HG03439 (cell line): ENCODE measurements around the gene FRMD4A.

Experiments used
- ATAC-seq: cut with Tn5 transposase; IDR thresholded peaks from one replicate; pipeline ENCODE4 v1.9.1; 2021; ENCODE audit warnings: mild to moderate bottlenecking, moderate library complexity; ENCODE audit not compliant: unreplicated experiment

FRMD4A gene

DNA sequence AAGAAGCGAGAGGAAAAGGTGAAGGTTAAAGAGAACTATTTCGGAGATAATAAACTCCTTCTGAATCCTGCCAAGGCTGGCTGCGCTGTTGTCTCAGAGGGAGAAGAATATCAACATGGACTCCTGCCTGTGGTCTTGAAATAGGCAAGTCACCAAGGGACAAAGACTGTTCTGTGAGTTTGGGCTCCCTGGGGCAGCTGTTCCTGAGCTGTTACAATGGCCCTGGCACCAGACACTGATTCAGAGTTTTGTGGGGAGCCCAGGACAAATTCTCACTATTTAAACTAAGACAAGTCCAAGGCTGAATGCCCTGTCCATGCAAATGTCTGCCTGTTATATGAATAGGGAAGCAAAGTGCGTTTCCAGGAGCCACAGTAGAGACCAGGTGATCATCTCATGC, 662.6 kb downstream of the FRMD4A start:
- ATAC-seq, result no peak

DNA sequence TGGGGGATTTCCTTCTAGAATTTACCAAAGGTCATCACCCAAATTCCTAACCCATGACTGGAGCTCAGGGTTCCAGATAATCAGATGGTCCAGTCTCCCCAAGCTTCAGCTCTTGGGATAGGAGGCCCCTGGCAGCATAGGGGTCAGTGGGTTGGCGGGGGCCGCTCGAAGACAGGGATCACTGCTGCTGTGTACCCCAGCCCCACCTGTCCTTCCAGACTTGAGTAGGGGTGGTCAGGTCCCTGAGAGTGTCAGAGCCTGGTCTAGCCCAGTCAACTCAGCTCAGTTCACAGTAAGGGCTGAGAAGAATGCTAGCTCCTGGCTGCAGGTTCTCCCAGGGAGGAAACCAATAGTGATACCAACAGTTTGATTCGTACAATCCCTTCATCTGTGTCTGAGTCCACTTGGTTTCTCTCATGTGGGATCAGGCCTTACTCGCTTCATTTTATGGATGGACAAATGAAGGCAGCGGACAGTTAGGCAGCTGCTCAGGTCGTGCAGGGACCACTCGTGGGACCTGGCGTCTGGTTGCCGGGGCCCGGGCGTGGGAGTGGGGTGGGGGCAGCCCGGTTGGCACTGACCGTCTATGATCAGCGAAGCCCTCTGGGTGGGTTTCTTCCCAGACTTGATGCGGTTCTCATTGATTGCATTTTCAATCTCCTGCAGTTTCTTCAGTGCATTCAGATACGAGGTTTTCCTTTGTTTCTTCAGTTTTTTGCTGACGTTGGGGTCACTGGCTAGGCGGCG, 665.0 kb downstream of the FRMD4A start:
- ATAC-seq, result no peak

DNA sequence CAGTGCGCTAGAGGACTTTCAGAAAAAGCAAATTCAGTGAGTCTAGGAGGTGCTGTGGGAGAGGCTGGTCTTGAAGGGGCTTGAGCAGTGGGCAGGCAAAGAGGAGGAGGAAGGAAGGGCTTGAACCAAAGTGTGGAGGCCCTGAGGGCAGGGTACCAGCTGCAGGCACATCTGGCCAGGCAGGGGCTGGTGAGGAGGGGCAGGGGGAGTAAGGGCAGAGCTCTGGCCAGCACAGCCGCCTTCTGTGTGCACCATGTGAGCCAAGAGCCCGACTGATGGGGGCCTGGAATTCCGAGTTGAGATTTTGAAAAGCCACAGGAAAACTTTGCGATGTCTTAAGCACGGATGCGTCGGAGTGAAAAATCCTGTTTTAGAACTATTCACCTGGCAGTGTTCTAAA, 669.5 kb downstream of the FRMD4A start:
- ATAC-seq, result no peak

DNA sequence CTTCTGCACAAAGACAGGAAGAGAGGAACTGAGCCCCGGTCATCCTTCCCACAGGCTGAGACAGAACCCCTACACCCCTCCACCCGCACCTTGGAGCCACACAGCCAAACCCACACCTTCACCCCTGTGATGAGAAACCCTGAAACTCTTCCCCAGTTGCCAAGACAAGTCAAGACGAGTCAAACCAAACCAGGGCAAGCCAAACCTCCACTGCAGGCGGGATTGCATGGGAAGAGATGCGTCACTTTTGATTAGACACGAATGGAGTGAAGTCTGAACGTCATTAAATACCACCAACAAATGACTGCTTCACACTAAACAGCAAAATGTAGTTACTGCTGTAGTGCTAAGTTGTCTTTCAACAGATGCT, 670.2 kb downstream of the FRMD4A start:
- ATAC-seq, result no peak

DNA sequence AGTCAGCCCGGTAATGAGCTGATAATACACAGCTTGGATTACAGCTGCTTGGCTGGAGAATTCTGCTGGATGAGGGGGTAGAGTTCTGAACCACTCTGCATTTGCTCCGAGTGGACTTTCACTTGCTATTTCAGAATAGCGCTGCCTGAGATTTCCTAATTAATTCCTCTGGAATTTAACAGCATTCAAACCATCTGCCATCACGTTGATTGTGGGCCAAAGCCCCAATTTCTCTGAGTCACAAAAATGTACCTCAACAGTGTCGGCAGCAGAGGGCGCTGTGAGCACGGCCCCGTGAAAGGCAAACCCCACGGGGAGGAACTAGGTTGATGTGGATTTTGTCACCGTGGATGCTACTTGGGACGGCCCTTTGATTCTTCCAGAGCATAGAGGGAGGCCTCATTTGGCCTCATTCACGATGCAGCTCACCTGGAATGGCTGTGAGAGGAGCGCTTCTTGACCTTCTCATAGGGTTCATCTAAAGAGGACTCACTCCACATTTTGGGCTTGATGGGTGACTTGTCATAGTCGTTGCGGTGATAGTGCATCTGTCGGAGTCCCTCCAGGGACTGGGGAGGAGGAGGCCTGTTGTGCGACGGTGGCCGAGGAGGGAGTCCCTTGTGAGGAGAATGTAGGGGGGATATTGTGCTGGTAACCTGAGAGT, 670.7 kb downstream of the FRMD4A start:
- ATAC-seq, result no peak

DNA sequence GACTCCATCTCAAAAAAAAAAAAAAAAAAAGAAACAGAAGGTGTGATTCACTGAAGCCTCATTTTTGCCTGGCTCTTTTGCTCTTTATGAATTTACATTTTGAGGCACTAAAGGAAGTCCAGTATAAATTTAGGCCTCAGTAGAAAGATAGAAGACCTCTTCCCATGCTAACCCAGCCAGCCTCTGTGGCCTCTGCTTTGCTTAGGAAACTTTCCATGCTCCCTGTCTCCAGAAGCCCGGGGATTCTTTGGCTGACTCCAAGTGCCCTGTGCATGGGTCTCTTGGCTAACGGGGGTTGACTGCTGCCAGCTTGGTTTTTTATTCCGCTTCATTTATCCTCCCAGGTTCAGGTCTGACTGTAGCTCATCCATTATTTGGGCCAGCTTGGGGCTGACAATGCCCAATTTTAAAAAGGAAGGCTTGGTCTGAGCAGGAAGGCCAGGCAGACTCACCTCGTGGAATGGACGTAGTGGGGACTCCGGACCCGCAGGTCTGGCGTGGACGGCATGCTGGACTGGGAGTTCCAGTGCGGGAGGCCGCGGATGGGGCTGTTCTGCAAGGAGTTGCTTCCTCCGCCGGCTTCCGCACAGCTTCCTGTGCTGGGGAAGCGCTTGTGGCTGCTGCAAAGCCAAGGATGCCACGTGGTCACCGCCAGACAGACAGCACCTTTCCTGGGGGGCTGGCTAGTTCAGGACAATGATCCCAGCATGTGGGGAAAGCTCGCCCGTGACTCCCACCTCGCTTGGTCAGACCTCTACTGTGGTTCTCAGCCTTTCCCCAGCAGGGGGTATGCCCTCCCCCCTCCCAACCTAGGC, 671.6 kb downstream of the FRMD4A start:
- ATAC-seq, result no peak

DNA sequence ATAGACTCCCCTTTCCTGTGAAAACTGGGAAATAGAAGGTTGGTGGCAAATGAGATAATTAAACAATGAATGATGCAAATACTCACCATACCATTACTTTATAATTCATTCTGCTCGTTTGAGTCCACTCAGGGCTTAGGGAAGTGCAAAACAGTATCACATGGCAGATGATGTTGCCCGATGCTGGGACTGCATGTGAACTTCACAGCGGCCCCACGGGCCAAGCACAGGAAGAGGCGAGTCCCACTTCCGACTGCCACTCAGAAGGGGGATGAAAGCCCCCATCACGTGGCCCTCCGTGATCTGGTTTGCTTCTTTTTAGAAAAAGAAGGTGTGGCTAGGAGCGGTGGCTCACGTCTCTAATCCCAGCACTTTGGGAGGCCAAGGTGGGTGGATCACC, 672.5 kb downstream of the FRMD4A start:
- ATAC-seq, result no peak

DNA sequence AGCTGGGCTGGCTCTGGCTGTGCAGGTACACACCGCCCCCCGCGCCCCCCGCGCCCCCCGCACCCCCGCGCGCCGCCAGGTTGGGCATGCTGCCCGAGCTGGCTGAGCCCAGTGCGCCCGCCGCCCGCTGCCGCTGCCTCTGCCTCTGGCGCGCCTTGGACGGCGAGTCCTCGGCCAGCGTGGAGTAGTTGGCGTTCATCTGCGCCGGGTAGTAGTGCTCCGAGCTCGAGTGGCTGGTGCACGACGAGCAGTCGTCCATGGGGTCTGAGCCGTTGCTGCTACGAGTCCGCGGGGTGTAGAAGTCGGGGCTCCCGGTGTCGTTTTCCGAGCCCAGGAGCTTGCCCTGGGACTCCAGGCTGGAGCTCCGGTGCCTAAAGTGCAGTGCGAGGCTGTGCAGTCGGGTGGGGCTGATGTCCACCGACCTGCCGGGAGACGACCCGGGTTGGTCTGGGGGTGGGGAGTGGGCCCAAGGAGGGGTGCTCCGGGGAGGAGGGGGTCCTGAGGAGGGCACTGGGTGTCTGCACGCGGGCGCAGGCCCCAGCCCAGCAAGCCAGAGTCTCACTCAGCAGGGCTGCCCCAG, 673.5 kb downstream of the FRMD4A start:
- no peak for ATAC-seq

DNA sequence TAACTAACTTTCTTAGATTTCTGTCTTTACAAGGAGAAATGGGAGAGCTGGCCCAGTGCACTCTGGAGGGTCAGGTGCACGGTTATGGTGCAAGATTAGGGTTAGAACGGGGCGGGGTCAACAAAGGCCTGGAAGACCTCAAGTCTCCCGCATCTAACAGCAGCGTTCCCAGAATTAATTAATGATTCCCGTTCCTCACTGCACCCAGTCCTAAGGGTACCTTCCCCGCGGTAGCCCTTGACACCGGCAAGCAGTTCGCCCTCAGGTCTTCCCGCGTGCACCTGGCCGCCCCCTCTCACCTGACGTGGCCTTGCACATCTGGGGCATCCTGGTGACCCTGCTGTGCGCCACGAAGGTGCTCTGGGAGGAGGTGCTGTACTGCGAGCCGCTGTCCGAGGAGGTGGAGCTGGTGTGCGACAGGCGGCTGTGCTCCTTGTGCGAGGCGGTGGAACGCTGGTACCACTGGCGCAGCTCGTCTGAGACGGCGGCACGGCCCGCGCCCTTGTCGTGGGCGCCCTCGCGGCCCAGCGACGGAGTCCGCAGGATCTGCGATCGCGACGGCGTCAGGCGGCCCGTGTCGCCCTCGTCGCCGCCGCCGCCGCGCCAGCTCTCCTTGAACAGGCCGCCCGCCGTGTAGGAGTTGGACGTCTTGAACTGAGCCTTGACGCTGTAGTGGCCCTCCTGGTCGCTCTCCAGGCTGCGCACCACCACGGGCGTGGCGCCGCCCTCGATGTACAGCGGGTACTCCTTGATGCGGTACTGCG, 674.2 kb downstream of the FRMD4A start:
- ATAC-seq, result no peak

DNA sequence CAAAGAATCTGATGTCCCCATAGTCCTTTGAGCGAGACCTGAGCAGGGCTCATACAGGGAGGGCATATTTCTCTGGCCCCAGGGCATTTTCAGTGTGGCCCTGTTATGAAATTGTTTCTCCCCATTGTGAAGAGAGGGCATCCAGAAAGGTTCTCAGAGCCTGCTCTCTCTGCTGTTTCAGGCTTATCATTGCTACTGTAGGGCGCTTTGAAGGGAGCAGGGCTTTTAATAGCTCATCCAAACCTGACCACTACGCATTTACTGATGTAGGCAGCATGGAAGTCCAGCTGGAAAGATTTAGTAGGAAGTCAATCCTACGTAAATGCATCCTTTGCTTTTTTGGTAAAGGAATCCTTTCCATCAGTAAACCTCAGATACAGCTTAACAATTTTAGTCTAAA, 675.9 kb downstream of the FRMD4A start:
- ATAC-seq, result no peak

DNA sequence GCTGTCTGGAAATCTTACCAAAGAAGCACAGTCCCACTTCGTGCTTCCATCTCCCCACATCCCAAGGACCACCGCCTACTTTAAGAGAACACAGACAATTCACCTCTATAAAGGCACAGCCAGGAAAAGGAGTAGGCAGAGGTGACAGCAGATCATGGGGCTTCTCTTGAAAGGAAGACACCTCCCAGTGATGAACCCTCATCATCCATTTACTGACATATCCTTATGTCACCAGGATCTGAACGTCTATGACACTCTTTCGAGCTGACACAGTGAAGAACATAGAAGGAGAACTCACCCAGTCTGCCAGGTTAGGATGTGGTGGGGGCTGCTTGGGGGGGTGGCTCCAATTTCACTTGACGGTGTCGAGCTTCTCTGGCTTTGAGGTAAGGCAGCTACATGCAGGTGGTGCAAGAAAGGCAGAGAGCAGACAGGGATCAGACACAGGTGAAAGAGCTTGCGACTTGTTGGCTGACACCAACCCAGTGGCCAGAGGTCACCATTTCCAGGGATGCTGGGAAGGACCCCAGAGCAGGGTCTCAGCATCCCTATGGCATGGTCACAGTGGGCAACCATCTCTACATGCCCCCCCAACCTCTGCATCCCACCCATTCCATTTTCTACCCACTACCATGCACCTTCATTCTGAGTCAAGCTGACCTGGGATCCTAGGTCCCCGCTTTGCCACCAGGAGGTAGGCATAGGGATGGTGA, 676.5 kb downstream of the FRMD4A start:
- ATAC-seq, result no peak

DNA sequence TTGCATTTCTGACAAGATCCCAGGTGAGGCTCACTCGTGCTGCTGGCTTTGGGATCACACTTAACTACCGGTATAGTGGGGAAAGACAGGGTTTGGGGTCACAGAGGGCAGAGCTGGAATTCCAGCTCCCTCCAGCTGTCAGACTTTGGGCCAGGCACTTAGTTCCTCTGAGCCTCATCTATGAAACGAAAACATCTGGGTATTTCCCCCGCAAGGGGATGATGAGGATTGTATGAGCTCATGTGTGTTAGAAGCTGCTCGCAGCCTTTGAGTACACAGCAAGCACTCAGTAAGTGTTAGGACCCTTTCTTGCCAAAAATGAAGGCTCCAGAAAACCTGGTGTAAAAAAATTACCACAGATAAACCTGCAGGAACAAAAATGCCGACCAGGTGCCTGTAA, 677.9 kb downstream of the FRMD4A start:
- ATAC-seq, result no peak

DNA sequence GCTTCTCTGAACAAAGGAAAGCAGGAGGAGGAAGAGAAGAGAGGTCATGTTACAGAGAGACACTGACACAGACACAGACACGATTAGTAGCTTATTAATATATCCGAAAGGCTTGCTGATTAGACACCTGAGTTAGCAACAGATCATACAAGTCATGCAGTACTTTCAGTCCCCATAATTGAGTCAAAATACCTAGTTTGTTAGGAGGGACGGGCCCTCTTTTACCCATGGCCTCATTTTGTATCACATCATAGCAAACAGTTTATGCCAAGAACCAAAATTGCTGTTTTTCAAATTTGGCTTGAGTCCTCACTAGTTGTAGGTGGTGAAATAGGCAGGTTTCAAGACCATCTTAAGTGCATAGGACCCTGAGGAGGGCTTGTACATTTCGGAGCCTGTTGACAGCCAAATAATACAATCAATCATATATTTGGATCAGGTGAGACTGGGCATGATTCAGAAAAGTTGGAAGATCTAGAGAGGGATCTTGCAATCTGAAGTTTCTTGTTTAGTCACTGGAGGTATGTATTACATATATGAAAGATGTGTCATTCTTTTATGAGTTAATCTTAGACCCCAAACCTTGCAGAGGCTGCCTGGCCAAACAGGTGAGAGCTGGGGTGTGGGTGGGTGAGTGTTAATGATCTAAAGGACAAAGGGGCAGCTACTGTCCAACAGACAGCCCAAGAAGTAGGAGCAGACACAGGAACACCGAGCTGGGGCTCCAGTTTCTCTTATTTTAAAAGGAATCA, 678.6 kb downstream of the FRMD4A start:
- ATAC-seq, result no peak

DNA sequence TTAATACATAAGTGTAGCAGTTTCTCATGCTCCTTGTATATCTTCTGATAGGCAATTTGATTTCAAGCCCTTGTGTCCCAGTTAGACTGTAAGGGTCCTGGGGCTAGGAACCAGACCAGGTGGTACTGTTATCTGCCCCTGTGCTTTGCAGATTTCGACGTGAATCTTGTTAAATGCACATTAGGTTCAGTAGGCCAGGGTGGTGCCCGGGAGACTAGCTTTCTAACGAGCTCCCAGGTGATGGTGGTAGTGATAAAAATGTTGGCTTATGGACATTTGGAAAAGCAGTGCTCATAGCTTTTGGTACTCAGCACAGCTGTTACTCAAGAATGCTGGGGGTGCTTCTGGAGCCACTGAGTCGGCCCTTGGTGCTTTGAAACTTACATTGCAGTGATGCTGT, 679.8 kb downstream of the FRMD4A start:
- no peak for ATAC-seq

DNA sequence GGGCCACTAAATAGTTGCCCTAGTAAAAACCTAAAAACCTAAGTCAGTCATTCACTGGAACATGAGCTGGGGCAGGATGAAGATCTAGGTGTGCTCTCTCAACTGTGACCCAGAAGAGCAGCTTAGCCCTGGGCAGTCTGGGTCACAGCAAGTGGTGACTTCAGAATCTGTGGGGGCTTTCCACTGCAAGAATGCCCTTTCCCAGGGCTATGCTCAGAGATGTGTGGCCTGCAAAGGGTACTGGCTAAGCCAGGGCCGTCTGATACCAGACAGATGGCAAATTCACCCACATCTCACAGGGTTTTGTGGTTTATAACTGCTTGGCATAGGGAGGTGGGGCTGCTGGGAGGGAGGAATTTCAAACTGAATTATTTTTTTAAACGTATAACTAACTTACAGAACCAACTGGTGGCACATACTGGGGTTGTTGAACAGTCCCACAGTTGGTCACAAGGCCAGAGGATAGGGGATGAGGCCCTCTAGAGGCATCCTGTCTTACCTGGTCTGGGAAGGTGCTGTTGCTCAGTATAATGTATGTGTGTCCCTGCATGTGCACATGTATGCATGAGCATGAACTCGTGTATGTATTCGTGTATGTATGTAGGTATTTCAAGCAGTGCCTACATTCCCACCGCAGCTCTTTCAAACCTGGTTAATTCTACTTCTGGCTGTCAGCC, 680.7 kb downstream of the FRMD4A start:
- no peak for ATAC-seq

DNA sequence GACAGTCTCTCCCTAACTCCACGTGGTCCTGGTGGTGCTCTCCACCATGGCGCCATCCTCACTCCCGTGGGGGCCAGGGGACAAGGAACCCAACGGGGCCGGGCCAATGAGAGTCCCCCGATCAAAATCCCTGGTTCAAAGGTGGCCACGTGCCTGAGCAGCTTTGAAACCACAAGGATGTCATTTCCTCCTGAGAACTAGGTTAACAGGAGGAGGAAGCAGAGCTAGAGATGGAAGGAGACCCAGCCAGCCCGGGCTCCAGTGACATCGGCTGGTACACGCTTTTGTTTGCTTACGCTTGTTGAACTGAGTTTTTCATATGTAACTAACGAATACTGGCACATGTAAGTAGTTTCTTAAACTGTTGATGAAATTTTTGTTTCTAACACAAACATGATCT, 682.3 kb downstream of the FRMD4A start:
- ATAC-seq, result no peak

DNA sequence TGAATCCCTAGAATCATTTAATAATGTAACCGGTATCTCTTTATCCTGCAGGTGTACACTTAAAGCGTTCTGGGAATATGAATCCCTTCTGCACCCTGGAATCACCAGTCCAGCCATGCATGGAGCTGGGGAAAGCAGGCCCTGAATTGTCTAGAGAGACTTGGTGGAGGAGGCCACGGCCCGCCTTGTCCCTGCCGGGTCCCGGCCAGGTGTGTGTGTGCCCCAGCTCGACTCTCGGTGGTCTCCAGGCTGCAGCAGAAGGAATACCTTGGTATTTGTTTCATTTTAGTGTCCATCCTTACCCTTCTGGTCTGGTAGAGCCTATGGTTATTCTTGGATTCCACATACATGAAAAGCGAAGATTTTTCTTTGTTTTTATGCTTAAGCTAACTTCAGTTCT, 685.9 kb downstream of the FRMD4A start:
- ATAC-seq, result no peak

DNA sequence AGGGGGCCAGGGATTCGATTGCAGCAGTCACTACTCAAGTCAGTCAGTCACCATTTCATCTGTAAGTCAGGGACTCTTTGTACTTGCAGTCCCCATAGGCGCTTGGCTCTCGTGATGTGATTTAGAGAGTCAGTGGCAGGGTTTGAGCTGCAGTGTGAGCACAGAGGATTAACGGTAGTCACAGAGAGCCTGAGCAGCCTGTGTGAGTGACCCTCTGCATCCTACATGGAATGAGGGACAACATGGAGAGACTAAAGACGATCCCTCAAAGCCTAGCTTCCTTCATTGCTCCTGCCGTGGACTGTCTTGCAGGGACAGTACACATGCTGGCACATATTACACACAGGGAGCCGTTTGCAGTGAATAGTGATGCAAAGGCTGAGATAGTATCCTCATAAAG, 687.7 kb downstream of the FRMD4A start:
- no peak for ATAC-seq

DNA sequence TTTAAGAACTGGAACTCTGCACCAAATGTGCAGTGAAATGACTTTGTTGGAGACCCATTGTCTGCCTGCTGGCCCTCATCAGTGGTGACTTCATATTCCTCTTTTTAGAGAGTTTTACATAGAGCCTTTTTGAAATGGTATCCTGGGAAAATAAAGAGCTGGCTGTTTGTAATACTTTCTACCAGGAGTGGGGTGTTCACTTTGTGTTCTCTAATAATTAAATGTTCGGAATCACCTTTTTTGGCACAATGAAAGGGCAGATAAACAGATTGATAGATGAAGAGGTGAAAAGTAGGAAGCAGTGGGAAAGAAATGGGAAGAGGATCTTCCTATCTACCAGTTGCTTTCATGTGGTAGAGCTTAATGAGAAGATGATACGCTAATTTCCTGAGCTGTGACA, 688.4 kb downstream of the FRMD4A start:
- ATAC-seq, result no peak
